ENCODE measurements around the gene PTPRG.

DNA sequence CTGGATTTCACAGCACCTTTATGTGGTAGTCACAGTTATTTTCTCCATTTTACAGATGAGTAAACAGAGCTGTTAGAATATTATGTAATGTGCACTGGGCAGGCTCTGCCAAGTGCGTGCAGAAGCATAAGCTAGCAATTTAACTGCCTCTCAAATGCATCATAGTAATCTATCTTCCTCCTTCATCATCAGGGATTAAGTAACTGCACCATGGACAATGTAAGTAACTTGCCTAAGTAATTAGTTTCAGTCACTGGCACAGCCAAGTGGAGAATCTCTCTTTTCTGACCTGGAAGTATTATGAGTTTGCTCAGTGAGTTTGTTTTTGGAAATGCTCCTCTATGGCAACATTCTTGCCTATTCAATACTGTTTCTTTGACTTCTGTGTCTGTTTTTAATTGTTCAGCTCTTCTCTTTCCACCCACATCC lies 260.5 kb downstream of the PTPRG start:
- TF ChIP-seq, protein P1, sequence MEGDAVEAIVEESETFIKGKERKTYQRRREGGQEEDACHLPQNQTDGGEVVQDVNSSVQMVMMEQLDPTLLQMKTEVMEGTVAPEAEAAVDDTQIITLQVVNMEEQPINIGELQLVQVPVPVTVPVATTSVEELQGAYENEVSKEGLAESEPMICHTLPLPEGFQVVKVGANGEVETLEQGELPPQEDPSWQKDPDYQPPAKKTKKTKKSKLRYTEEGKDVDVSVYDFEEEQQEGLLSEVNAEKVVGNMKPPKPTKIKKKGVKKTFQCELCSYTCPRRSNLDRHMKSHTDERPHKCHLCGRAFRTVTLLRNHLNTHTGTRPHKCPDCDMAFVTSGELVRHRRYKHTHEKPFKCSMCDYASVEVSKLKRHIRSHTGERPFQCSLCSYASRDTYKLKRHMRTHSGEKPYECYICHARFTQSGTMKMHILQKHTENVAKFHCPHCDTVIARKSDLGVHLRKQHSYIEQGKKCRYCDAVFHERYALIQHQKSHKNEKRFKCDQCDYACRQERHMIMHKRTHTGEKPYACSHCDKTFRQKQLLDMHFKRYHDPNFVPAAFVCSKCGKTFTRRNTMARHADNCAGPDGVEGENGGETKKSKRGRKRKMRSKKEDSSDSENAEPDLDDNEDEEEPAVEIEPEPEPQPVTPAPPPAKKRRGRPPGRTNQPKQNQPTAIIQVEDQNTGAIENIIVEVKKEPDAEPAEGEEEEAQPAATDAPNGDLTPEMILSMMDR (IDR thresholded peaks at IDR 0.05), result no peak
- no peak for TF ChIP-seq POLR2A (IDR thresholded peaks at IDR 0.05)
